ENCODE measurements around the gene MLEC. TPM values are rescaled to one million over a fixed set of nuclear protein-coding genes. Genes with fewer than 3 reads are reported as not detected.

Gene MLEC
- total RNA-seq, 4 donors from 2014 or later, result 75.6 to 153 (median 130) TPM

- TF ChIP-seq POLR2A (IDR thresholded peaks at IDR 0.05), result no peak
- H3K36me3 ChIP-seq, result no peaks in the 10 kb centered on the region
- H3K4me3 ChIP-seq, result no peak overlapping the region
- peaks cover 42% of the 10 kb centered on the region for H3K27me3 ChIP-seq
- H3K27ac ChIP-seq, result no peak overlapping the region
- H3K4me1 ChIP-seq, result peaks cover 0 to 21% (median 12%) of the 10 kb centered on the region in 4 donors
- no peak for DNase-seq
- H3K9me3 ChIP-seq, result no peaks in the 10 kb centered on the region
- 77 to 81% methylated on average over 12 to 13 of the region's 13 CpGs for WGBS, 2 donors (ENCODE audit: low coverage in 1 of 2)
- intact Hi-C loops (cut with DNase I; ENCODE audit: low total_unique reads), result loop anchor here (5.0 kb wide), 3 partner anchors 65 to 325 kb away; partner anchors contain the start of genes POP5 and UNC119B
- in situ Hi-C loops (cut with MboI; ENCODE audit: low pct_ligation_motif_present in 1 of 4, low pct_unique_long_range_greater_than_20kb in 1 of 4, low sequenced_read_pairs in 3 of 4), result loop anchor here (5.0 to 25.0 kb wide), 5 partner anchors 63 to 315 kb away; partner anchors contain the start of genes UNC119B (in 3 of the 4) and POP5 (in 2 of the 4)
These were observed 39.6 kb upstream of the MLEC start for GRCh38 chr12:120647375-120647755.

- in situ Hi-C loops (cut with MboI; ENCODE audit: low pct_ligation_motif_present in 1 of 4, low pct_unique_long_range_greater_than_20kb in 1 of 4, low sequenced_read_pairs in 3 of 4), result loop anchor here (5.0 to 25.0 kb wide), 5 partner anchors 63 to 313 kb away; partner anchors contain the start of genes UNC119B (in 3 of the 4) and POP5 (in 2 of the 4)
- TF ChIP-seq POLR2A (IDR thresholded peaks at IDR 0.05) (no peak), POLR2AphosphoS5 (IDR thresholded peaks at IDR 0.05) (no peak), EP300 (IDR thresholded peaks at IDR 0.05; ENCODE audit: low read depth) (no peak), CTCF (IDR thresholded peaks at IDR 0.05) (peak in 2 of 5 experiments; percentile 16 to 35)
- 18 to 24% methylated on average over 6 to 28 of the region's 33 CpGs for WGBS, 2 donors (ENCODE audit: low coverage in 1 of 2)
- Histone ChIP-seq H3K36me3 (no peaks in the 10 kb centered on the region), H3K9me3 (no peaks in the 10 kb centered on the region), H3K4me1 (peaks cover 0 to 21% (median 13%) of the 10 kb centered on the region in 4 donors), H3K27ac (peak overlapping the region; percentile 26 to 67 (median 64)), H3K4me3 (peak overlapping the region in 3 of 4 donors; percentile 7 to 39 (median 25)), H3K27me3 (peaks cover 19% of the 10 kb centered on the region)
- DNase-seq, result no peak
- intact Hi-C loops (cut with DNase I; ENCODE audit: low total_unique reads), result loop anchor here (5.0 kb wide), 3 partner anchors 63 to 323 kb away; partner anchors contain the start of genes POP5 and UNC119B
These were observed 37.3 kb upstream of the MLEC start for GRCh38 chr12:120649442-120650232.

DNA sequence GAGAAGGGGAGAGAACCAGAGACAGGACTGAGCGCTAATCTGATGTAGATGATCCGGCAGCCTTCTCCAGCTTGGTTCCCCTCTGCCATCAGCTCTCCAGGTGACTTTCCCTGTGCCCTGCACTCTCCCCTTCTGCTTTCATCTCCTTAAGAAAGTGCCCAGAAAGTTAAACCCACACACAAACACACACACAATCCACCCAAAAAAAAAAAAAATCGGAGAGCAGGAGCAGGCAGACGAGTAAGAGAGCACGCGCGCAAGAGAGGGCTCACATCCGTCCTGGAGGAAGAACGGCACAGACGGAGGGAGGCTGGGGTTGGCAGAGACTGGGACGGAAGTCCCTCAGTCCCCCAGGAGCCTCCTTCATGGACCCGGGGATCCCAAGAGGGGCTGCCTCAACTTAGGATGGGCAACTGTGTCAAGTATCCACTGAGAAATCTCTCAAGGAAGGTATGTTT lies 36.7 kb upstream of the MLEC start:
- H3K4me3 ChIP-seq, result peak overlapping the region in 1 of 4 donors; percentile 39
- no peak for TF ChIP-seq EP300 (IDR thresholded peaks at IDR 0.05; ENCODE audit: low read depth)
- TF ChIP-seq POLR2AphosphoS5 (IDR thresholded peaks at IDR 0.05), result no peak
- no peak for TF ChIP-seq POLR2A (IDR thresholded peaks at IDR 0.05)
- TF ChIP-seq CTCF (IDR thresholded peaks at IDR 0.05), result no peak
- 50 to 59% methylated on average over 2 to 12 of the region's 12 CpGs for WGBS, 2 donors (ENCODE audit: low coverage in 1 of 2)
- in situ Hi-C loops (cut with MboI; ENCODE audit: low pct_ligation_motif_present in 1 of 4, low pct_unique_long_range_greater_than_20kb in 1 of 4, low sequenced_read_pairs in 3 of 4), result no loop called here
- intact Hi-C loops (cut with DNase I; ENCODE audit: low total_unique reads), result no loop called here
- no peak for DNase-seq
- peaks cover 13% of the 10 kb centered on the region for H3K27me3 ChIP-seq
- peaks cover 0 to 21% (median 13%) of the 10 kb centered on the region in 4 donors for H3K4me1 ChIP-seq
- no peaks in the 10 kb centered on the region for H3K9me3 ChIP-seq
- peak overlapping the region; percentile 26 to 67 (median 64) for H3K27ac ChIP-seq
- no peaks in the 10 kb centered on the region for H3K36me3 ChIP-seq

- intact Hi-C loops (cut with DNase I; ENCODE audit: low total_unique reads) (no loop called here), in situ Hi-C loops (cut with MboI; ENCODE audit: low pct_ligation_motif_present in 1 of 4, low pct_unique_long_range_greater_than_20kb in 1 of 4, low sequenced_read_pairs in 3 of 4) (no loop called here)
- Histone ChIP-seq H3K4me3 (no peak overlapping the region), H3K36me3 (no peaks in the 10 kb centered on the region), H3K27ac (peak overlapping the region in 3 of 4 donors; percentile 20 to 65 (median 31)), H3K9me3 (no peaks in the 10 kb centered on the region), H3K27me3 (no peaks in the 10 kb centered on the region), H3K4me1 (peaks cover 0 to 19% (median 13%) of the 10 kb centered on the region in 4 donors)
- DNase-seq, result no peak
- 62 to 75% methylated on average over 5 of the region's 5 CpGs for WGBS, 2 donors (ENCODE audit: low coverage in 1 of 2)
- TF ChIP-seq POLR2A (IDR thresholded peaks at IDR 0.05) (no peak), POLR2AphosphoS5 (IDR thresholded peaks at IDR 0.05) (no peak), CTCF (IDR thresholded peaks at IDR 0.05) (no peak), EP300 (IDR thresholded peaks at IDR 0.05; ENCODE audit: low read depth) (no peak)
These were observed 35.1 kb upstream of the MLEC start for GRCh38 chr12:120651821-120652220.

All from transverse colon (tissue), 4 donors.